OCI-LY7 (cell line): ENCODE results near the gene ROBO2. TPM values are rescaled to one million over a fixed set of nuclear protein-coding genes. Genes with fewer than 3 reads are reported as not detected.

Experiments
- BruUV-seq: library from RNA; stranded (reverse); fragments of 400-500 nt; replicated peaks from 2 replicates; lab custom pipeline; 2021; lab: Mats Ljungman, UMichigan
- CTCF ChIA-PET: fragments of 300-600 bp; sonication (Branson Sonifier 250); formaldehyde crosslinking; loops from one replicate; lab custom pipeline; 2022; ENCODE audit warnings: antibody characterized with exemption; ENCODE audit not compliant: unreplicated experiment; lab: Charles Lee
- POLR2A ChIA-PET: fragments of 300-600 bp; sonication (Branson Sonifier 250); formaldehyde crosslinking; loops from one replicate; lab custom pipeline; 2022; ENCODE audit warnings: antibody characterized with exemption; lab: Charles Lee
- DNase-seq: peaks from one replicate; pipeline ENCODE4 v3.0.0-alpha.2; 2015; ENCODE audit warnings: low spot score
- H2AFZ ChIP-seq: fragments of 200-600 bp; sonication (generic), shearing (Covaris generic); 2 replicates; pipeline ENCODE4 v1.6.1; 2014; ENCODE audit warnings: mild to moderate bottlenecking, antibody characterized with exemption, low read length, moderate library complexity
- H3K27ac ChIP-seq: fragments of 200-600 bp; sonication (generic); 2 replicates; pipeline ENCODE4 v1.5.1; 2014; ENCODE audit warnings: mixed run types, low read depth, mild to moderate bottlenecking, moderate library complexity, low read length, inconsistent platforms; ENCODE audit not compliant: poor library complexity, severe bottlenecking
- H3K36me3 ChIP-seq: fragments of 200-600 bp; sonication (generic); 2 replicates; pipeline ENCODE4 v1.6.1; 2014; ENCODE audit warnings: mild to moderate bottlenecking, antibody characterized with exemption, low read length, moderate library complexity, mixed read lengths; ENCODE audit not compliant: insufficient read depth
- H3K4me1 ChIP-seq: fragments of 200-600 bp; sonication (generic); 2 replicates; pipeline ENCODE4 v1.5.1; 2014; ENCODE audit warnings: mild to moderate bottlenecking, low read length; ENCODE audit not compliant: insufficient read depth, poor library complexity, severe bottlenecking
- H3K4me2 ChIP-seq: fragments of 200-600 bp; sonication (generic); 2 replicates; pipeline ENCODE4 v1.6.1; 2014; ENCODE audit warnings: mild to moderate bottlenecking, low read length
- H3K4me3 ChIP-seq: fragments of 200-600 bp; sonication (generic); 2 replicates; pipeline ENCODE4 v1.5.1; 2014; ENCODE audit warnings: mild to moderate bottlenecking, low read depth, low read length; ENCODE audit not compliant: poor library complexity, severe bottlenecking
- H3K79me2 ChIP-seq: fragments of 200-600 bp; sonication (generic); 2 replicates; pipeline ENCODE4 v1.6.1; 2016; ENCODE audit warnings: low read depth, mild to moderate bottlenecking, low read length, moderate library complexity, mixed read lengths; ENCODE audit not compliant: insufficient read depth
- H3K9me2 ChIP-seq: fragments of 200-600 bp; sonication (generic); 2 replicates; pipeline ENCODE4 v1.6.1; 2016; ENCODE audit warnings: mild to moderate bottlenecking, low read length, mixed read lengths; ENCODE audit not compliant: insufficient read depth
- H3K9me3 ChIP-seq: fragments of 200-600 bp; sonication (generic); 2 replicates; pipeline ENCODE4 v1.6.1; 2014; ENCODE audit warnings: mild to moderate bottlenecking, mixed run types, low read length, mixed read lengths
- H4K20me1 ChIP-seq: fragments of 200-600 bp; sonication (generic); 2 replicates; pipeline ENCODE4 v1.6.1; 2014; ENCODE audit warnings: mild to moderate bottlenecking, antibody characterized with exemption, low read length, moderate library complexity, mixed read lengths; ENCODE audit not compliant: insufficient read depth
- EZH2phosphoT487 ChIP-seq: fragments of 200-600 bp; sonication (generic); IDR thresholded peaks from 2 replicates; pipeline ENCODE4 v1.6.1; 2018; ENCODE audit warnings: low read depth, borderline replicate concordance, mild to moderate bottlenecking, mixed run types, antibody characterized with exemption, low read length, moderate library complexity, mixed read lengths
- intact Hi-C: fragments of 100-400 bp; cut with micrococcal nuclease; formaldehyde crosslinking; loops from one replicate; pipeline ENCODE4 v1.10.0; 2022; ENCODE audit not compliant: unreplicated experiment
- total RNA-seq, 2 experiments: library from RNA; depleted of rRNA in 1 of 2; stranded (reverse); fragments of >200 nt in 1 of 2; shearing (Covaris generic) in 1 of 2; gene quantifications; 2 replicates each; pipeline ENCODE4 v1.2.3, GENCODE V29; 2014 to 2022
- TF ChIP-seq, protein P1 (sequence below): fragments of 200-600 bp; sonication (generic); conservative IDR thresholded peaks from 2 replicates; pipeline ENCODE4 v1.5.1; 2014; ENCODE audit warnings: mild to moderate bottlenecking, antibody characterized with exemption, low read length, moderate library complexity, mixed read lengths

ROBO2 gene
- total RNA-seq, 2 experiments from 2014 or later: 0.06 to 4.8 TPM

DNA sequence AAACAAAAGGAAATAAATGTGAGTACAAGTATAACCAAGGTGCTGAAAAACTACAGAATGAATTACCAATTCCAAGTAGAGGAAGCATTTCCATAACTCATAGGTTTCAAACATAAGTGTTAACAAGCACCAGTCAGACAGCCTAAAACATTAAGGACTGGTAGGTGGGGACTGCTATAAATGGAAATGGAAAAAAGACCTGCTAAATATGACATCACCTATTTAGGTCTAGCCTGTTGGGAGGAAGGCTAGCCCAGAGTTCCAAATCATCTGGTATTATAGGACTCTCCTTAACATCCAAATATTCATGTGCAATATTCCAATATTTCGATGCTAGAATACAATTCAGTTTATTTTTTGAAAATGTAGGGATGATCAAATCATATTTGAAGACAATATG, 560.0 kb downstream of the ROBO2 start:
- Histone ChIP-seq H2AFZ (no peak overlapping the region), H3K4me1 (no peaks in the 10 kb centered on the region), H4K20me1 (no peaks in the 10 kb centered on the region), H3K27ac (no peak overlapping the region), H3K79me2 (no peaks in the 10 kb centered on the region), H3K4me3 (no peak overlapping the region), H3K4me2 (no peak overlapping the region), H3K9me2 (no peaks in the 10 kb centered on the region), H3K9me3 (no peaks in the 10 kb centered on the region), H3K36me3 (no peaks in the 10 kb centered on the region)
- CTCF ChIA-PET: no interaction called here
- no peak for TF ChIP-seq EZH2phosphoT487
- TF ChIP-seq, protein P1, sequence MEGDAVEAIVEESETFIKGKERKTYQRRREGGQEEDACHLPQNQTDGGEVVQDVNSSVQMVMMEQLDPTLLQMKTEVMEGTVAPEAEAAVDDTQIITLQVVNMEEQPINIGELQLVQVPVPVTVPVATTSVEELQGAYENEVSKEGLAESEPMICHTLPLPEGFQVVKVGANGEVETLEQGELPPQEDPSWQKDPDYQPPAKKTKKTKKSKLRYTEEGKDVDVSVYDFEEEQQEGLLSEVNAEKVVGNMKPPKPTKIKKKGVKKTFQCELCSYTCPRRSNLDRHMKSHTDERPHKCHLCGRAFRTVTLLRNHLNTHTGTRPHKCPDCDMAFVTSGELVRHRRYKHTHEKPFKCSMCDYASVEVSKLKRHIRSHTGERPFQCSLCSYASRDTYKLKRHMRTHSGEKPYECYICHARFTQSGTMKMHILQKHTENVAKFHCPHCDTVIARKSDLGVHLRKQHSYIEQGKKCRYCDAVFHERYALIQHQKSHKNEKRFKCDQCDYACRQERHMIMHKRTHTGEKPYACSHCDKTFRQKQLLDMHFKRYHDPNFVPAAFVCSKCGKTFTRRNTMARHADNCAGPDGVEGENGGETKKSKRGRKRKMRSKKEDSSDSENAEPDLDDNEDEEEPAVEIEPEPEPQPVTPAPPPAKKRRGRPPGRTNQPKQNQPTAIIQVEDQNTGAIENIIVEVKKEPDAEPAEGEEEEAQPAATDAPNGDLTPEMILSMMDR: no peak
- intact Hi-C loops: no loop called here
- BruUV-seq: no TSS peak
- POLR2A ChIA-PET: interaction anchor here (1.0 kb wide), 1 partner anchor 9 kb away, joined by 3 read pairs; no protein-coding TSS in a partner anchor
- no peak for DNase-seq

DNA sequence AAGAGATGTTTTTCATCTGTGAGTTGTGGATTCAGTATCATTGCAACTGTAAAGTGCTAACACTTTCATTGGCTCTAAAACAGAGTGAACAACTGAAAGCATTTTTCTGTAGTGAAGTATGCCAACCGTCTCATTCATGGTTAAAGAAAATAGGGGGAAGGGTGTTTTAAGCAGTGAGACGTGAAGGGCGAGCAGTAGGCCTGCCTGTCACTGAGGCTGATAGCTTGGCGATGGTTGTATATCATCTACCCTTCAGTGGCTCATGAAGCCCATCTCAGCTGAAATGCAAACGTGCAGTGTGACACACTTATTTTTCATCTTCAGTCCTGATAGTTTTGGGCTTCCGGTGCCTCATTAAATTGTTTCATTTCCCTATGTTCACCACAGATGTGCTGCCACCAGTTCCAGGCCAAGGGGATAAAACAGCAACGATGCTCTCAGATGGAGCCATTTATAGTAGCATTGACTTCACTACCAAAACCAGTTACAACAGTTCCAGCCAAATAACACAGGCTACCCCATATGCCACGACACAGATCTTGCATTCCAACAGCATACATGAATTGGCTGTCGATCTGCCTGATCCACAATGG, 562.0 kb downstream of the ROBO2 start:
- intact Hi-C loops: no loop called here
- Histone ChIP-seq H3K27ac (no peak overlapping the region), H2AFZ (no peak overlapping the region), H3K9me2 (no peaks in the 10 kb centered on the region), H4K20me1 (no peaks in the 10 kb centered on the region), H3K36me3 (no peaks in the 10 kb centered on the region), H3K4me1 (no peaks in the 10 kb centered on the region), H3K79me2 (no peaks in the 10 kb centered on the region), H3K4me3 (no peak overlapping the region), H3K9me3 (no peaks in the 10 kb centered on the region), H3K4me2 (no peak overlapping the region)
- TF ChIP-seq, protein P1: no peak
- no peak for TF ChIP-seq EZH2phosphoT487
- DNase-seq: no peak
- no TSS peak for BruUV-seq
- POLR2A ChIA-PET: interaction anchor here (0.5 kb wide), 1 partner anchor 424 kb away, joined by 3 read pairs; no protein-coding TSS in a partner anchor
- CTCF ChIA-PET: no interaction called here

DNA sequence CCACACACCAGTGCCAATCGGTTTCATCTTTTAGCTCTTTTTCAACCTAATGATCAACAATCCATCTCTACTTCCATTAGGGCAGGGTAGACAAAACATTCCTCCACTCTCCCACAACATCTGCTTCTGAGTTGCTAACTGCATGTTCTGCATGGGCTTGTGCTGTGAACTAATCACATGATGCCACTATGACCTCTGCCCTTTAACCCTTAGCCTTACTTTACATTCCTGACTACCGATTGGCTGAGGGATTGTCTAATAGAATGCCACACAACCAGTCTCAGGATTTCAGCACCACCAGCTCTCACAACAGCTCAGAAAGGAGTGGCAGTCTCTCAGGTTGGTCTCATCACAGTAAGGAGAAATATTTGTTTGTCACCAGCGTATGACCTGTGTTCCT, 562.8 kb downstream of the ROBO2 start:
- ChIA-PET POLR2A (no interaction called here), CTCF (no interaction called here)
- intact Hi-C loops: no loop called here
- Histone ChIP-seq H3K79me2 (no peaks in the 10 kb centered on the region), H2AFZ (no peak overlapping the region), H3K9me3 (no peaks in the 10 kb centered on the region), H3K36me3 (no peaks in the 10 kb centered on the region), H3K9me2 (no peaks in the 10 kb centered on the region), H3K4me2 (no peak overlapping the region), H3K4me1 (no peaks in the 10 kb centered on the region), H3K4me3 (no peak overlapping the region), H3K27ac (no peak overlapping the region), H4K20me1 (no peaks in the 10 kb centered on the region)
- DNase-seq: no peak
- TF ChIP-seq, protein P1: no peak
- no peak for TF ChIP-seq EZH2phosphoT487
- BruUV-seq: no TSS peak
